ENCODE data around the gene ESPL1.

GRCh38 chr12:53334822-53335221 is 66.7 kb downstream of the ESPL1 start:
- TF ChIP-seq CTCF (conservative IDR thresholded peaks at IDR 0.05; ENCODE audit: low read depth, low read length) = no peak
- TF ChIP-seq EZH2 (IDR thresholded peaks at IDR 0.05; ENCODE audit: low read length, unreplicated experiment) = no peak

All from PC-3 (cell line).